GM18858 (cell line): ENCODE measurements around the gene WLS.

Experiments used
- ATAC-seq: cut with Tn5 transposase; IDR thresholded peaks from one replicate; pipeline ENCODE4 v1.9.1; 2021; ENCODE audit not compliant: unreplicated experiment

Gene WLS

DNA sequence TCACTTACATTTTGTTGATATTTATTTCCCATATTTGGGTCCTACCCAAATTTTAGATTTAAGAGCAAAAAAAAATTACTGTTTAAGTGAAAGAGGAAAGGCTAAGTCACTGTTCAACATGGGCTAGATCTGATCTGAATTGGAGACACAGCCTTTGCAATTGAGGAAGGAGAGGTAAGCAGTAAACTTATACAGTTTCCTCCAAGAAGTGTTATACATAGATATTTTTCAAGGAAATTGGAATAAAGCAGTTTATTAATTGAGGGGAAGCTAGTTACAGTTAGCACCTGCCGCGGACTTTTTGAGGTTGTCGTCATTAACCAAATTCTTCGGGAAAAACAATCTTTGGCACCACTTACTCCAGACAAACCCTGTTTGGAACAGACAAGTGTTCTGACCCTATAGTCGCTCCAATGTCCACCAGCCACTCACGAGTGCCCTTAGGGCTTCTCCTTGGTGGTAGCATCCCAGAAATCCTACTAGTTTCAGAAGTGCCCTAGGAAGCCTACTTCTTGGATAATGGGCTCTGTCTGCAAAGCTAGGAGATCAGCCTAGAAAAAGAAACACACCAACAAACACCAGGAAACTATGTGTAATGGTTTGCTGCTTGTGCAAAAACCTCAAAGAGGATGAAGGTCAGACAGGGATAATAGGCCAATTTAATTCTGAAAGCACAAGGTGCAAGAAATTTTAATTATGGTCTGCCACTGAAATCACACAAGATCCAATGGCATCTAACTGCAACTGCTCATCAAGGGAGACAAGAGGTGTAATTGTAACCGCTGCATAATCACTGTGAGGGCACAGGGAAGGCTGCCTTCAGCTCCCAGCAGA is 2.5 kb downstream of the WLS start:
- no peak for ATAC-seq

DNA sequence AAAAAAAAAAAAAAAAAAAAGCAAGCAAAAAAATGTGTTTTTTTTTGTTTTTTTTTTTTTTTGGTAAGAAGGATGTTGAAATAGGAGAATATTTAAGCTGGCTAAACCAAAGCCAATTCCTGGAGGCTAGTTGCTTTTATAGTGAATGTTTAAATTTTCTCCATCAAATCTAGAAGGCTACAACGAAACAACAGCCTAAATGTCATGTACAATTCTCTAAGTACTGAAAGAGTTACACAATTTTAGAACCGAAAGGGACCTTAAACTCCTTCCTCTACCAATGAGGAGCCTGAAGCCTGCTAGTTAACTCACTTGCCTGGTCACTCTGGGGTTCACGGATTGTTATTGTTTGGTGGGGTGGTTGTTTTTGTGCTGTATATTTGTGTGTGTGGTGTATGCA is 3.5 kb downstream of the WLS start:
- ATAC-seq = no peak

DNA sequence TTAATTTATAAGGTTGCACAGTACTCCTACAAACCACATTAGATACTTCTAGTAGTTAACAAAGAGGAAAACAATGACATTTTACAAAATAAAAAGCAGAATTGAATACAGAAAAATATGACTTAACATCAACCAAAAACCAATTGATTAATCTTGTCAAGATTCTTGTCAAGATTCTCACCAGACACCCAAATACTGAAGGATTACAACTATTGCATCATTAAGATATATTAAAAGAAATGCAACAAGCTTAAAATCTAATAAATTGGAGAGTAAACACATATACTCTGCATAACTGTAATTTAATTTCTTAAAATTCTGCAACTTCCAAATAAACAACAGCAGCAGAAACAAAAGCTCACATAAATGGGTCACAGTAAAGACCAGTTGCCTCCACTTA is 4.7 kb downstream of the WLS start:
- no peak for ATAC-seq

DNA sequence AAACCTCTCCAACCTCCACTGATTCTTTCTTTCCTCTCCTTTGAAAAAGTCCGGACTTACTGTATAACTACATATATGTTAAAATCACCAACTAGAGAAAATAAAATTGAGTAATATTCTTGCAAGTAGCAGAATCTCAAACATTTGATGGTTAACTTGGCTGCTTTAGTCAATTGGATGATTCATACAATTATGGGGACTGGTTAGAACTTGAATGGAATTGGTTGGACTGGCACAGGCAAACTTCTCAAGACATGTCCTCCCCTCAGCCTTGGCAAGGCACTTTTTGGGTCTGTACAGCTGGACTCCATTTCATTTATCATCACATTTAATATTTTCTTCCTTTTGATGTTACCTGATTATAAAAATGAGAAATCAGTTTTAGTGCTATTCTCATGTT is 6.5 kb downstream of the WLS start:
- no peak for ATAC-seq

DNA sequence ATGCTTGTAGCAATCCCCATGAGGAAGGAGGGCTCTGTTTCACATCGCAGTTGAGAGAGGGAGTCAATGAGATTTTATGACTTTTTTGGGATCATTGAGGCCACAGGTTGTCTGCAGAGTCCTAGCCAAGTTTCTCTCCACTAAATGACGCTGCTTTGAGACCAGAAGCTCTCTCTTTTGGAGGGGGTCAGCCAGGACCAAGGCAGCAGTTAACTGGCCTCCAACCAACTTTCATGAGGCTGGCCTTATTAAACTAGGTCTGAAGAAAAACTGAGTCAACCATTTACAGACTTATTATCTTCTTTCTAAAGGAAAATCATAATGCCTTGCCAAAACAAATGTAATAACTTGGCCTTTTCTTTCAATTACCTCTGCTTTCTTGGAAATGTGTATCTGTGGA is 8.6 kb downstream of the WLS start:
- no peak for ATAC-seq

DNA sequence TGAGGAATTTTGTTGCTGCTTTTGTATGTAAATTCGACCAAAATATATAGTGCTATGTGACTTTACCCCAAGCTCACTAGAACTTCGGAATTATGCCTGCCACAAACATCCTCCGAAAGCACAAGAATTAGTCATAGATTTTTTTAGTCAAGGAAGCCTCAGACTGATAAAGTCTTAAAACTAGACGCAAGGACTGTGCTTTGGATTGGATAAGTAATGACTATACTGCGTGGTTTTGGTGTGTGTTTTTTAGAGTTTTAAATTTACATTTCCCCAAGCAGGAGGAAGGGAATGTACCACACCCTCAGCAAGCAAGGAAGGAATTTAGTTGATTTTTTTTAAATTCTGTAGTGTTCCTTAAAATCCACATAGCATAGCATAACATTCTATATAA is 10.3 kb downstream of the WLS start:
- no peak for ATAC-seq

DNA sequence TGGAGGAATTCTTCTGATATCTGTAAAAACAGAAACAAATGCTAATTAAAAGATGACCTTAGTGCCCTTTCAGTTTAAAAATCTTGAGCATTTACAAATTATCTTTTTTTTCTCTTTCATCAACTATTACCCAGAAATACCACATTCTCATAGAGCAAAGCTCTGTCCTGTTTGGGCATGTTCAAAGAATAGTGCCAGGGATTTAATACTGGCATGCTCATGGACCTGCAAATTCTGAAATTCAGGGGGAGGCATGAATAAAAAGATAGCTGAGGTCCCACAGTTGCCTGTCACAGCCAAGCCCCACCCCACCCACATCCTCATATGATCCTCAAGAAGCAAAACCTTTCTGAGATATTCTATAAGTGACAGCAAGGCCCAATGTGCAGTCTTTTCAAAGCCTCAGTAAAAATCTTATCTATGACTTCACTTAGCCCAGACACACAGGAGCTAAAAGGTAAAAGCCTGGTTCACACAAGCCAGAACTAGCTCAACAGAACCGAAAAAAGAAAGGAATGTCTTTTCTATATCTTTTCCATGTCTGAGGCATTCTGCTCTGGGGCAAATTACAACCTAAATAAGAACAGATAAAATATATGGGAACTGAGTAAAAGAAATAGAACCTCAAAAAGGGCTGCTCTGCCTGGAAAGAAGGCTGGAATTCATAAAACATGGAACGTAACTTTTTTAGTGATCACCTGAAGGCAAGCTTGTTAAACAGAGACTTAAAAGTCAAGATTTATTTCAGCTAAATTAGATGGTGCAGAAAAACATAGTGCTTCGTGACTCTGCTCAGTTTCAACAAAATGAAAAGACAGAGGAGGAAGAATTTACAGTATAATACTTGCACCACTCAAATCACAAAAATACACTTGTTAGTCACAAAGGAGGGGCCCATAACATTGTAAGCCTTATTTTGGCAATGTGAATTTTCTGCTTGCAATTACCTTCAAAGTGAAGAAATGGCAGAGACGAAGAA is 11.0 kb downstream of the WLS start:
- no peak for ATAC-seq

DNA sequence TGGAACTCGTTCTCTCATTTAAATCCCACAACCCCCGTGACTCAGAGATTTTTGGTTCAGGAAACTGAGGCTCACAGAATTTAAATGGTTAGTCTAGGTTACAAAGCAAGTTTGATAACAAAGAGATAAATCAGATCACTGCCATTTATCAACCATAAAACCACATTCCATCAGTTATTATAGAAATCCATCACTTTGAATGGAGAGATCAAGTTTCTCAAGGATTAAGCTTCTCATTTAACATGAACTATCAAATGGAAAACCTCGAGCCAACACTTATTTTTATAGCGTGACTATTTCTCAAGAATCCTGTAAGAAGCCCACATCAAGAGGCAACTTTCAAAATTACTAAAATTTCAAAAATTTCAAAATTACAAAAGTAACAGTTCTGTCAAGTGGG is 11.9 kb downstream of the WLS start:
- ATAC-seq = no peak

DNA sequence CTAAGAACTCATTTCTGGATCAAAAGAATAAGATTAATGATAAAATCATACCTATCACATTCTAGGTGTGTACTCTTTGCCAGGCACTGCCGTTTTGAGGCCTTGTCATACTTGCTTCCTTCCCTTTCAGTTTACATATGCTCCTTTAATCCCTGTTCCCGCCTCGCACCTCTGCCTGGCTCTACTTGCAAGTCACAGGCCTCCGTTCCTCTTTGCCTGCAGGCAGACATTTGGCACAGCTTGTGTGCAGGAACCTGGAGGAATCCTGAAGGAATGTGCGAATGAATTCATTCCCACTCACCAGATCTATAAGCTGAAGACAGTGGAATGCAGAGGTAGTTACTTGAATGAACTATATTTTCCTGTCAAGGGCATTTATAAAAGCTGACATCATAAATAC is 13.8 kb downstream of the WLS start:
- no peak for ATAC-seq

DNA sequence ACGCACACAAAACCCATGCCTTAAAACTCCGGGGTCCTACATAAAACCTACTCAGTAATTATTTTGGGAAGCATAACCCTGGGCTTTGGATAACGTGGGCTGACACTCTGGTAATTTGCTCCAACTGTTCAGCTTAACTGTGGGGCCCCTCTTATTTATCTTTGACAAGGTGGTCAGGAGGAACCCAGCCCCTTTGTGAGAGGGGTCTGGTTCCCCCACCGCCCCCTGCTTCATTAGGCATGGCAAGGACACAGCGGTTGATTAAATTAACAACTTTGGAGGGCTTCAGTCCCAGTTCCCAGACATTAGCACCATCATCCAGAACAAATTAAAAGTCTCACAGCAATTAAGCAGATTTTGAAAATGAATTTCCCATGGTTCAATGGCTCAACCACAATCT is 14.7 kb downstream of the WLS start:
- ATAC-seq = no peak

DNA sequence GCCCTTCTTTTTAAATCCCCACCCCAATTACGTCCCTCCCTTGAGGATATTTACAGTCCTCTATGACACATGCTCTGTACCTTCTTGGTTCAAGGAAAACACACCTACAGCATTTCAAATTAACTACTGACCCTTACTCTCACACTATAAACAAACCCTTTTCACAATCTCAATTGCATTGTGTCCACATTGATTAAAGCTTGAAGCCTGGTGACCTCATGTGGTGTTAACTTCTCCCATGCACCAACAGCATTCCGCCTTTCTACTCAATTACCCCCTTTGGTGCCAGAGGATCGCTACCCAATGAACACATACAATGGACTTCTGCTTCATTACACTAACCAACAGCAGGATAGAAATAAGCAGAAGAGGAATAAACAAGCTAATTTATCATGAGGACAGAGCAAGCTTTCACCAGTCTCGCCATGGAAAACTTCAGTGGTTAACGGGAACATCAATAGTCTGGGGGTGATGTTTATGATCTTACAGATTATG is 15.2 kb downstream of the WLS start:
- no peak for ATAC-seq

DNA sequence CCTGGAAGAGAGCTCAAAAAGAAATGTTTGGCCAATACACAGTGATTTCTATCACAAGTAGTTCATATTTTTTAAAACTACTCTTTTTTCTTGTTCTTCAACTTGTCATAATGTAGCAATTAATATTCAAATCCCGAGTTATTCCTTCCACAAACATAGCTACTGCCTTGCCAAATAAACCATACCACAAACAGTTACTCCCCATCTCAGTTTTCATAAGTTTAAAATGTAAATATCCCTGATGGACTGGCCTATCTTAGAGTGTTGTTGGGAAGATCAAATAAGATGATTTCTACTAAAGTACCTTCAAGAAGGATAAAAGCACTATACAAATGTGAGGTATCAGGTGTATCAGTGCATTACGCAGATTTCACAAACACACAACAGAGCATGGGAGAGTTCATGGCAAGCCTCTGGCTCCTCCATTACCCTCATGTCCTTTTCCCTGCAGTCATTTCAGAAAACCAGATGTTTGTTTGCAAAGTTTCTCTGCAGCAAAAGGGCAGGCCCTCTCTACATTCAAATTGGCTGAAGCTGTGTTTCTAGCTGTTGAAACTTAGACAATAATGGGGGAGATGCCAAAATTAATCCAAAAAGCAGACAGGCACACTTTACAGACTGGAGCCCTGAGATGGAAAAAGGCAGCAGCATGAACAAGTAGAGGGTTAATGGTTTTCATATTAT is 16.1 kb downstream of the WLS start:
- ATAC-seq = no peak

DNA sequence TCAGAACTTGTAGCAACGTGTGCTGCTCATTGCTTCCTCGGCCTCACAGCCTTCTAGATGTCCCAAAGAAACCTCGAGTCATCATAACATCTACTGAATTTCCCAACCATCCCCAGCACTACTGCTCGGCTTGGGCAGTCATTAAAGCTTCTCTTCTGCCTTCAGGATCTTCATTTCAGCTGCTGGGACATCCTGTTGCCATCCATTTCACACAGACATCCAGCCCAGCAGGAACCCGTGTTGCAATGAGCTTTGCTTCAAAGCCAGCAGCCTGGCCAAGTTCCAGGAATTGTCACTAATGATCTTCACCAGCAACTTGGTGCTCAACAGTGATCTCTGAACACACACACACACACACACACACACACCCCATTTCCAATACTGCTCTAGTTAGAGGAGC is 18.5 kb downstream of the WLS start:
- no peak for ATAC-seq

DNA sequence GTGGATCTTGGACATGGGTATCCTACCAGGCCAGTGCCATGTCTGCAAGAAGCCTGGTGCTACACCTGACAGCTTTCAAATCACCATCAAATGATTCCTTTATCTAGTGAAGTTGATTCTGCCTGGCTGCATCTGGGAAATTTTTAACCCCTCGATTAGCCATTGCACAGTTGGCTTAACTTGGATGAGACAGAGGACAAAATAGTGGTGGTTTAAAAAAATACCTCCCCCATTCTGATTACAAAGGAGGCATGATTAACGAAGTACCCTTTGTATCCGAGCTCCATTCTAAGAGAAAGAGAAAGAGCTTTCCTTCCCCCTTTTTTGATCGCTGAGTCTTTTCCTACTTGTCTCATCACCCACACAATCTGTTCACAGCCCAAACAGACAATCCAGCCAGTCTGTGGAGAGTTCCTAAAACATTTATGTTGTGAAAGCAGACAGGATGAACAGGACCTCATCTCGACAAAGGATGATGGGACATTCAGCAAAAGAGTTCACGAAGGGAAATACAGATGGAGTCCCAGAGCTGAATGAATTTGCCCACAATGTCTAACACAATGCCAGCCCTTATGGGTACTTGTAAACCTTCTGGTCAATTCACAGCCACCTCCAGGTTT is 20.5 kb downstream of the WLS start:
- ATAC-seq = no peak

DNA sequence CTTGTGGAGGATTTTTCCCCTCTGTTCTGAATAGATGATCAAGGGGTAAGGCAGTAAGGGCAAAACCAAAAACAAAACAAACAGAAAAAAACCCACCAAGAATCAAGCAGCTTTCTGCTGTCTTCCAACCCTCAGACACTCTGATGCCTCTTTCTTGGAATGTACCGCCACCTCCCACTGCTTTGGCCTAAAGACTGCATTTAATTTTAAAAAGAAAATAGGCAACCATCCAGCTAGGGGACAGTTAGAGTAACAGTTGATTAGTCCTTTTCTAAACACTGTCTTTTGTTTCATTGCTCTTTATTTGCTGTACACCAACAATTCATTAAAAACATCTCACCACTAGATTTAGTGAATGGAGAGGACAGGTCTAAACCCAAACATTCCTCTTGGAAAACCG is 21.5 kb downstream of the WLS start:
- ATAC-seq = no peak

DNA sequence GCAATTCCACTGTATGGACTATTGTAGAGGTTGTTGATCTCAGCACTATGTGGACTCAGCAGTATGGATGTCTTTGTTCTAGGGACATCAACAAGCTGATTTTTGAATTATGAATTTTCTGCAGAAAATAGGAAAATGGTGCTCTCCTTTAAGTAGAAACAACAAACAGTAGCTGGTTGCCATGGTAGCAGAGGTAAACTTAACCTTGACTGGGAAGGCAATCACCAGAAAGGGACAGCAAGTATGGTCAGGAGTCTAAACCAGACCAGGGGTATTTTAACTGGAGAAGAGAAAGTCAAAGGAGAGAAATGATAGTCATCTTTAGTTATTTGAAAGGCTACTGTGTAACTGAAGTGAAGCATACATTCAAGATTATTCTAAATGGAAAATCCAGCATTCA is 22.3 kb downstream of the WLS start:
- no peak for ATAC-seq

DNA sequence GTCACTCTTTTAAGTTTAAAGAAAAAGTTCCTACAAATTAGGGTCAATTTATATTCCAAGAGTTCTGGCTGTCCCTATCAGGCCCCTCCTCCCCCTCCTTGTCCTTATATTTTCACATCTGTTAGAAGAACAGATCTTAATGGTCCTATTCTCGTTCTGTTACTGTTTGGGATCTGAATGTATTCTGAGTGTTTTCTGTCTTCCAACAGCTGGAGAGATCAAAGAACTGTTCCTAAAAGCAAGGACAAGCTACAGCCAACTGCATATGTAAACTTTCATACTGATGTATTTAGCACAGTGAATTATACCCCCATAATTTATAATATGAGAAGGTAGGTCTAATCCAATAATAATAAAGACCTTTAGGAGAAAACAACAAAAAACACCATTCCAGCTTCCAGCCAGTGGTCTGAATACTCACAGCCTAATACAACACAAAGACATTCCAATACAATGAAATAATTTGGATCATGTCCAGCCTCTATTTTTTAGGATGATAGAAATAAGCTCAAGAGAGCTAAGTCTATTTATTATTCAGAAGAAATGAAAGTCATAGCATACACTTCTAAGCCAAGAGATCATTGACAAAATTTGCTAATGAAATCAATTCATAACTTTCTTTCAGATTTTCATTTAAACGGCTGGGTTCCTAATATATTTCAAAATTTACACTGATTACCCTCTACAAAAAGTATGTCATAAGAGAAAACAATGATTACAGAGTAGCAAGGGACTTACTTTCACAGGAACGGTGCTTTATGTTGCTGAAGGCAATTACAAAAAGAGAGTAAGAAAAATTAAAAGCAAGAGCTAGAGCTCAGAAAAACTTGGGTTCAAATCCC is 25.3 kb downstream of the WLS start:
- ATAC-seq = no peak

DNA sequence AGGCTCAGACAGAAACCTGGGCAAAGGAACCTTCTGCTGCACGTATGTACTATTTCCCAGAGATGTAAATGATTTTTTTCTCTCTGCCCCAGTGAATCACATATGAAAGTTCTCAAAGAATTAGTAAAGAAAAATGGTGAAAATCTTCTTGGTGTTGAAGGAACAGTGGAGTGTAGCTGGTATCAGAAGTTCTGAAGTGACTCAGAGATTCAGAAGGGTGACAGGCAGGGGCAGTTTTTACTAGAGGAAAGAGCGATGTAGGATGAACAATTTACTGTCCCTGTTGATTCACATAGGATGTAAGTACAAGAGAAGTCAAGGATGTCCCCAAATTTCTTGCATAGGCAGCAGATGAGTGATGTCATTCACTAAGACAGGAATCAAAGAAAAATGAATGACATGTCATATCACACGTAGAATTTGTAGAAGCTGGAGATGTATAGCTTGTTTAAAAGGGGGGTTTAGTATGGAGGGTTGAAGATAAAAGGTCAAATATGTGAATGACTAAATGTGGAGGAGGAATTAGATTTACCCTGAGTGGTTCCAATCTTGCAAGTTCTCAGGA is 26.4 kb downstream of the WLS start:
- ATAC-seq = no peak

DNA sequence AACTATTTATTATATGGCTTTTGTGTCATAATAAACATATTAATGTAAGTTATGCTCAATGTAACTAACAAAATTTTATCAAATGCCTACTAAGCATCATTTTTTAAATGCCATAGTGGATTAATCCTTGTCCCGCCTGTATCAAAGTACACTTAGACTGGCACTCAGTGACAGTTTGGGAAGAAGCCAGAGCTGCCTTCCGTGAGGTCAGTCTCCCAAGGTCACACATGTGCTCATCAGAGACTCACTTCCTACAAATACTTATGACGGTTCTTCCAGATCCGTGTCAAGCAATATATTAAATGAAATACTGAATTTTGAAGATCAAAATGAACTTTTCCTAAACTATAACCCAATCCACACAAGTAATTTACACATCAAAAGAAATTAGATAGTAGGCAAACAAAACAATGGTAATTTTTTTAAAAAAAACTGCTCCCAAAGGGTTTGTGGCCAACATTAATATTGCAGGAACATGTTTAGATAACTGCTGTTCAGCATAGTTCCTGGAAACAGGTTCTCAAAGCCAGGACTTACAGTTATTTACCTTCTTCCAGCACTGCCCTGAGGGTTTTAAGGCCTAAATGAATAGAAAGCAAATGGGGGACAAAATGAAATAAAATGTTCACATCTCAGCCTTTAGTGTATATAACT is 27.2 kb downstream of the WLS start:
- ATAC-seq = no peak
